Fibroblast of skin of right biceps (primary cell): Measurements from ENCODE around the gene WIPF1.

Experiments
- DNase-seq: peaks from one replicate; pipeline ENCODE4 v3.0.0-alpha.2; 2013

WIPF1 gene

GRCh38 chr2:174535757-174536703 lies 61.6 kb downstream of the WIPF1 start:
- DNase-seq: no peak

- no peak for DNase-seq
Measured at GRCh38 chr2:174535083-174535482, 62.5 kb downstream of the WIPF1 start.

DNA sequence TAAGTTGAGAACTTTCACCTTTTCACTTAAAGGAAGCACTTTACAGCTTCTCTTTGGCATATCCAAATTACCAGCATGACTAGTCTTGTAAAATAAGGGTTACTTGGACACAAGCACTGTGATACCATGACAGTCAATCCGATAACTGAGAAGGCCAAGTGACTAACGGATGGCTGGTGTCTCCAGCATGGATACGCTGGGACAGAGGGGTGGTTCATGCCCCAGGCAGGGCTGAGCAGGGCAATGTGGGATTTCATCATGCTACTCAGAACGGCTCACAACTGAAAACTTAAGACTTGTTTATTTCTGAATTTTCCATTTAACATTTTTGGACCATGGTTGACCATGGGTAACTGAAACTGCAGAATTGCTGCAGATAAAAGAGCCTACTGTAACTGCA lies 67.7 kb downstream of the WIPF1 start:
- no peak for DNase-seq

DNA sequence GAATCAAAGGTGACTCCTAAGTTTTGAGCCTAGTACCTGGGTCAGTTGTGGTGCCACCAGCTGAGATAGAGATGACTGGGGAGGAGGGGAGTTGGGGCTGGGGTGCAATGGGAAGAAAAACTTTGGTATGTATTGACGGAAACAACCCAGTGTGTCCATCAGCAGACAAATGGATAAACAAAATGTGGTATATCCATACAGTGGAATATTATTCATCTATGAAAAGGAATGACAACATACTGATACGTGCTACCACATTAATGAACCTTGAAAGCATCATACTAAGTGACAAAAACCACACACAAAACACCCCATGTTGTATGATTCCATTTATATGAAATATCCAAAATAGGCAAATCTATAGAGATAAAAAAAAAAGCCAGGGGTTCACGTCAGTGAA lies 69.6 kb downstream of the WIPF1 start:
- DNase-seq: no peak

GRCh38 chr2:174527101-174527721 lies 70.4 kb downstream of the WIPF1 start:
- no peak for DNase-seq

- no peak for DNase-seq
Measured at GRCh38 chr2:174524527-174524926, 73.1 kb downstream of the WIPF1 start.

GRCh38 chr2:174522553-174522952 lies 75.1 kb downstream of the WIPF1 start:
- no peak for DNase-seq

- no peak for DNase-seq
Measured at GRCh38 chr2:174518395-174518794, 79.2 kb downstream of the WIPF1 start.

- DNase-seq: no peak
Measured at GRCh38 chr2:174516501-174517378, 80.9 kb downstream of the WIPF1 start.

DNA sequence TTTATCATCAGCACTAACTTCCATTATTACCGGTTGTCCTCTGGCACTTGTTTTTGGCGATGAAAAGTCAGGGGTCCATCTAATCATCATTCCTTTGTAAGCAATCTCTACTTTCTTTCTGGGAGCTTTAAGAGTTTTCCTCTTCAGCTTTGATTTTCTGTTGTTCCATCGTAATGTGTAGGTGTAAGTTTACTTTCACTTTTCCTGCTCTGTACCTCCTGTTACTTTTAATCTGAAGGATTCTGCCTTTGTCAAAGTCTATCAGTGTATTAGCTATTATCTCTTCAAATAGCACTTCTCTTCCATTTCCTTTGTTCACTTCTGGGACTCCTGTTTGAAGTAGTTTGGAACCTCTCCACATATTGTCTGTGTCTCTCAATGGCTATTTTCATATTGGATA lies 85.3 kb downstream of the WIPF1 start:
- DNase-seq: no peak

GRCh38 chr2:174511580-174512260 lies 85.9 kb downstream of the WIPF1 start:
- no peak for DNase-seq

- peak; percentile 22 for DNase-seq
Measured at GRCh38 chr2:174510583-174511189, 86.9 kb downstream of the WIPF1 start.
